ENCODE results near the gene STK17B. TPM values are rescaled to one million over a fixed set of nuclear protein-coding genes. Genes with fewer than 3 reads are reported as not detected.
A peak's percentile ranks its signal among the peaks of the same experiment; 100 is the strongest.

STK17B gene
- total RNA-seq, 2 experiments from 2014 or later, result 645 to 648 TPM

DNA sequence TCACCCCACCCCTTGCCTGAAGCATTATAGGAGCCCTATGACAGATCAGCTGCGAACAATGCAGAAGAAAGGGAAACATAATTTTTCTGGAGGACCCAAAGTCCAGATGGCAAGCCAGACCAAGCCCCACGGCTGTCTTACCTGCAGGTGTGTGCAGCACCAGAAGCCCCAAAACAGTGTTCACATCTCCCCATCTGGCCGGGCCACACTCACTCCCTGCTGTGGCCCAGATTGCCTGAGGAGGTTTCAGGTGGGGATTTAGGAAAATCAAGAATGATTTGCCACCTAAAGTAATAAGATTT is 11.7 kb upstream of the STK17B start:
- Mint-ChIP-seq H3K27ac (peak overlapping the region; percentile 94), H3K9me3 (peaks cover 4% of the 10 kb centered on the region), H3K4me3 (peak overlapping the region; percentile 76), H3K4me1 (ENCODE audit: low read depth) (peaks cover 95% of the 10 kb centered on the region), H3K27me3 (no peaks in the 10 kb centered on the region), H3K36me3 (ENCODE audit: low read depth) (no peaks in the 10 kb centered on the region)
- ChIA-PET POLR2A (interaction anchor here (0.8 to 6.2 kb wide), 20 partner anchors 8 to 650 kb away, joined by 3 to 85 read pairs (median 5); partner anchors contain the start of gene STK17B), CTCF (interaction anchor here (0.6 to 2.3 kb wide), 5 partner anchors 7 to 94 kb away, joined by 3 to 8 read pairs (median 4); no protein-coding TSS in a partner anchor)
- intact Hi-C loops (cut with DNase I, micrococcal nuclease), result no loop called here
- H3K9me3 ChIP-seq (ENCODE audit: control insufficient read depth in 1 of 2, insufficient read depth in 1 of 2, low read length in 2 of 2), result no peaks in the 10 kb centered on the region
- H3K4me1 ChIP-seq (ENCODE audit: insufficient read depth, low read length), result peaks cover 71% of the 10 kb centered on the region
- H3K4me3 ChIP-seq (ENCODE audit: low read length), result no peak overlapping the region
- no peaks in the 10 kb centered on the region for H3K36me3 ChIP-seq (ENCODE audit: insufficient read depth, low read length)
- H3K27ac ChIP-seq (ENCODE audit: low read depth in 1 of 2, low read length in 2 of 2), result peak overlapping the region; percentile 68 to 79
- DNase-seq (peak in 1 of 14 experiments; percentile 30), ATAC-seq (ENCODE audit: poor library complexity) (no peak)
- TF ChIP-seq, protein P1, sequence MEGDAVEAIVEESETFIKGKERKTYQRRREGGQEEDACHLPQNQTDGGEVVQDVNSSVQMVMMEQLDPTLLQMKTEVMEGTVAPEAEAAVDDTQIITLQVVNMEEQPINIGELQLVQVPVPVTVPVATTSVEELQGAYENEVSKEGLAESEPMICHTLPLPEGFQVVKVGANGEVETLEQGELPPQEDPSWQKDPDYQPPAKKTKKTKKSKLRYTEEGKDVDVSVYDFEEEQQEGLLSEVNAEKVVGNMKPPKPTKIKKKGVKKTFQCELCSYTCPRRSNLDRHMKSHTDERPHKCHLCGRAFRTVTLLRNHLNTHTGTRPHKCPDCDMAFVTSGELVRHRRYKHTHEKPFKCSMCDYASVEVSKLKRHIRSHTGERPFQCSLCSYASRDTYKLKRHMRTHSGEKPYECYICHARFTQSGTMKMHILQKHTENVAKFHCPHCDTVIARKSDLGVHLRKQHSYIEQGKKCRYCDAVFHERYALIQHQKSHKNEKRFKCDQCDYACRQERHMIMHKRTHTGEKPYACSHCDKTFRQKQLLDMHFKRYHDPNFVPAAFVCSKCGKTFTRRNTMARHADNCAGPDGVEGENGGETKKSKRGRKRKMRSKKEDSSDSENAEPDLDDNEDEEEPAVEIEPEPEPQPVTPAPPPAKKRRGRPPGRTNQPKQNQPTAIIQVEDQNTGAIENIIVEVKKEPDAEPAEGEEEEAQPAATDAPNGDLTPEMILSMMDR (IDR thresholded peaks at IDR 0.05), result no peak
- H3K27me3 ChIP-seq (ENCODE audit: control insufficient read depth in 1 of 2, insufficient read depth in 2 of 2, low read length in 2 of 2), result no peaks in the 10 kb centered on the region

DNA sequence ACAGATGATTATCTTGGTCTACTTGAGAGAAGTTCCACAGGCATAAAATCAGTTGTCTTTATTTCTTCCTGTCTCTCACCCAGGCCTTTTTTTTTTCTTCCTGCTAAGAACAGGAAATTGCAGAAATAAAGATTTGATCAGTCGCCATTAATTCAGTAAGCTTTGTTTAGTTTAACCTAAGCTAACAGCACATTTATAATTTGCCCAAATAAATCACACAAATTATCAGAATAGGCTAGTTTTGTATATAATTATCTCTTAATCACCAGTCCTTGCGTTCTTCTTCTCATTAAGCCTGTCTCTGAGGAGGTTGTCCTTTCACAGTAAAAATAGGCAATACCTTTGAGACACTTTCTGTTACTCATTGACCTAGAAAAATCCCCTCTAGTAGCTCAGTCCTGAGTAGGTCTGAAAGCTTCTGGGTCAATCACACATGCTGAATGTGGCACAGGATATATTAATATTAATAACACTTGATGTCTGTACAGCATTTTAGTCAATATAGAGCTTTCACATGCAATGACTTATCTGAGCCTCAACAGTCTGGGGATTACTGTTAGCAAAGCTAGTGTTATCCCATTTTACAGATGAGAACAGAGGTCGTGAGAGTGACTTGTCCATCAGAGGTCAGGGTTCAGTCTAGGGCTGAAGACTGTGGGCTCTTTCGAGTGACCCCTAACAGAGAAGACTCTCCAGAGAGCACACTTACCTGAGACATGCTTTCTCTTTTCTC is 11.2 kb upstream of the STK17B start:
- intact Hi-C loops (cut with DNase I, micrococcal nuclease), result no loop called here
- TF ChIP-seq, protein P1 (IDR thresholded peaks at IDR 0.05), result no peak
- ChIA-PET CTCF (interaction anchor here (0.7 to 2.3 kb wide), 4 partner anchors 10 to 94 kb away, joined by 4 to 8 read pairs (median 4); no protein-coding TSS in a partner anchor), POLR2A (interaction anchor here (0.7 to 6.2 kb wide), 24 partner anchors 8 to 1058 kb away, joined by 3 to 85 read pairs (median 5); partner anchors contain the start of gene STK17B)
- ATAC-seq (ENCODE audit: poor library complexity) (no peak), DNase-seq (peak in 2 of 14 experiments; percentile 60 to 74)
- H3K4me3 ChIP-seq (ENCODE audit: low read length), result no peak overlapping the region
- peaks cover 76% of the 10 kb centered on the region for H3K4me1 ChIP-seq (ENCODE audit: insufficient read depth, low read length)
- Mint-ChIP-seq H3K36me3 (ENCODE audit: low read depth) (no peaks in the 10 kb centered on the region), H3K27ac (peak overlapping the region; percentile 94), H3K9me3 (peaks cover 4% of the 10 kb centered on the region), H3K27me3 (no peaks in the 10 kb centered on the region), H3K4me1 (ENCODE audit: low read depth) (peaks cover 94% of the 10 kb centered on the region), H3K4me3 (peak overlapping the region; percentile 76)
- no peaks in the 10 kb centered on the region for H3K9me3 ChIP-seq (ENCODE audit: control insufficient read depth in 1 of 2, insufficient read depth in 1 of 2, low read length in 2 of 2)
- peak overlapping the region; percentile 68 to 79 for H3K27ac ChIP-seq (ENCODE audit: low read depth in 1 of 2, low read length in 2 of 2)
- no peaks in the 10 kb centered on the region for H3K36me3 ChIP-seq (ENCODE audit: insufficient read depth, low read length)
- H3K27me3 ChIP-seq (ENCODE audit: control insufficient read depth in 1 of 2, insufficient read depth in 2 of 2, low read length in 2 of 2), result no peaks in the 10 kb centered on the region

DNA sequence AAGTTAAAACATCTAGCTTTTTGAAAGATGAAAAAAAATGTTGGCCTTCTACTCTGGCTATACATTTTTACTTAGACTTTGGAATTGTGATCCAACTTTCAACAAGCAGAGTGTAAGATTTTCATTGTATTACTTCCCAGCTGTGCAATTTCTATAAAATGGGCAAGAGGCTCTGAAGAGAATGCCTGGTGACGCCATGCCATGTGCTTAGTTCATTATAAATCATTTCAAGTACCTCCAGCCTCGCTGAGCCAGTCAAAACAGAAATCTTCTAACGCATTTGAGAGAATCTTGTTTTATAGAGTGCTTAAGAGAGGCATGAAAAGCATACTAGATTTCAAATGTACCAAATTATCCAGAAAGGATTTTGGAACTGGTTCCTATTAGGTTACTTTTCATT is 10.1 kb upstream of the STK17B start:
- Mint-ChIP-seq H3K9me3 (no peaks in the 10 kb centered on the region), H3K4me1 (ENCODE audit: low read depth) (peaks cover 94% of the 10 kb centered on the region), H3K36me3 (ENCODE audit: low read depth) (no peaks in the 10 kb centered on the region), H3K4me3 (peak overlapping the region; percentile 76), H3K27ac (peak overlapping the region; percentile 94), H3K27me3 (no peaks in the 10 kb centered on the region)
- TF ChIP-seq, protein P1 (IDR thresholded peaks at IDR 0.05), result no peak
- POLR2A ChIA-PET, result interaction anchor here (0.9 to 6.2 kb wide), 14 partner anchors 9 to 79 kb away, joined by 3 to 85 read pairs (median 6); partner anchors contain the start of gene STK17B
- CTCF ChIA-PET, result interaction anchor here (0.7 to 2.3 kb wide), 5 partner anchors 21 to 79 kb away, joined by 3 to 8 read pairs (median 5); no protein-coding TSS in a partner anchor
- no peaks in the 10 kb centered on the region for H3K9me3 ChIP-seq (ENCODE audit: control insufficient read depth in 1 of 2, insufficient read depth in 1 of 2, low read length in 2 of 2)
- H3K27ac ChIP-seq (ENCODE audit: low read depth in 1 of 2, low read length in 2 of 2), result peak overlapping the region; percentile 68 to 79
- DNase-seq (no peak), ATAC-seq (ENCODE audit: poor library complexity) (no peak)
- intact Hi-C loops (cut with DNase I, micrococcal nuclease), result no loop called here
- peaks cover 83% of the 10 kb centered on the region for H3K4me1 ChIP-seq (ENCODE audit: insufficient read depth, low read length)
- H3K4me3 ChIP-seq (ENCODE audit: low read length), result no peak overlapping the region
- H3K36me3 ChIP-seq (ENCODE audit: insufficient read depth, low read length), result no peaks in the 10 kb centered on the region
- H3K27me3 ChIP-seq (ENCODE audit: control insufficient read depth in 1 of 2, insufficient read depth in 2 of 2, low read length in 2 of 2), result no peaks in the 10 kb centered on the region
